Erythroblast (primary cell): ENCODE measurements around the gene CFAP210.

Source experiments
- DNase-seq, 2 experiments: peaks; one replicate each; lab custom pipeline; 2025; lab: John Stamatoyannopoulos, UW
- GATA1 ChIP-seq: IDR thresholded peaks from 2 replicates; pipeline ENCODE4 v1.6.1; 2011; ENCODE audit warnings: low read depth, mild to moderate bottlenecking, control low read depth, low read length, moderate library complexity
- POLR2A ChIP-seq: IDR thresholded peaks from 2 replicates; pipeline ENCODE4 v1.6.1; 2011; ENCODE audit warnings: mild to moderate bottlenecking, low read length

CFAP210 gene

GRCh38 chr2:169670937-169671336 lies 23.3 kb downstream of the CFAP210 start:
- TF ChIP-seq POLR2A (no peak), GATA1 (no peak)
- no peak for DNase-seq

- DNase-seq: peak; percentile 38 to 43
- no peak for TF ChIP-seq GATA1
Measured at GRCh38 chr2:169670215-169670651, 24.0 kb downstream of the CFAP210 start.

- DNase-seq: no peak
- TF ChIP-seq POLR2A (no peak), GATA1 (no peak)
Measured at GRCh38 chr2:169667583-169667982, 26.6 kb downstream of the CFAP210 start.

- peak; percentile 74 to 85 for DNase-seq
- TF ChIP-seq POLR2A: no peak
- TF ChIP-seq GATA1: no peak
Measured at GRCh38 chr2:169664978-169665930, 29.0 kb downstream of the CFAP210 start.

- no peak for DNase-seq
- TF ChIP-seq GATA1 (no peak), POLR2A (no peak)
Measured at GRCh38 chr2:169664600-169664977, 29.6 kb downstream of the CFAP210 start.

- no peak for DNase-seq
- no peak for TF ChIP-seq GATA1
- no peak for TF ChIP-seq POLR2A
Measured at GRCh38 chr2:169663247-169663646, 31.0 kb downstream of the CFAP210 start.

GRCh38 chr2:169662744-169663143 lies 31.5 kb downstream of the CFAP210 start:
- TF ChIP-seq GATA1 (no peak), POLR2A (no peak)
- peak; percentile 72 to 93 for DNase-seq

- no peak for DNase-seq
Measured at GRCh38 chr2:169661265-169661664, 32.9 kb downstream of the CFAP210 start.

GRCh38 chr2:169659320-169659719 lies 34.9 kb downstream of the CFAP210 start:
- DNase-seq: no peak
- TF ChIP-seq POLR2A: no peak

More at GRCh38 chr2:169661265-169661664, 32.9 kb downstream of the CFAP210 start:
- TF ChIP-seq POLR2A: no peak
- TF ChIP-seq GATA1: no peak

GRCh38 chr2:169658877-169659276 lies 35.3 kb downstream of the CFAP210 start:
- no peak for TF ChIP-seq POLR2A
- no peak for TF ChIP-seq GATA1
- DNase-seq: no peak

- TF ChIP-seq GATA1 (no peak), POLR2A (no peak)
- no peak for DNase-seq
Measured at GRCh38 chr2:169656164-169656563, 38.0 kb downstream of the CFAP210 start.

- no peak for DNase-seq
- TF ChIP-seq GATA1 (no peak), POLR2A (no peak)
Measured at GRCh38 chr2:169653636-169654035, 40.6 kb downstream of the CFAP210 start.

GRCh38 chr2:169649278-169649677 lies 44.9 kb downstream of the CFAP210 start:
- no peak for DNase-seq

GRCh38 chr2:169647496-169647895 lies 46.7 kb downstream of the CFAP210 start:
- DNase-seq: no peak
- TF ChIP-seq POLR2A (no peak), GATA1 (no peak)

More at GRCh38 chr2:169649278-169649677, 44.9 kb downstream of the CFAP210 start:
- TF ChIP-seq GATA1 (no peak), POLR2A (no peak)

- DNase-seq: no peak
- TF ChIP-seq POLR2A: no peak
- no peak for TF ChIP-seq GATA1
Measured at GRCh38 chr2:169644173-169644572, 50.0 kb downstream of the CFAP210 start.
